Hematopoietic multipotent progenitor cell treated with erythropoietin and hydrocortisone succinate and interleukin-3 and kit ligand, for 17 days (in vitro differentiated cells): ENCODE results near the gene GPRC6A.
"Not testable (repeated sequence)": the region's sequence is repeated elsewhere in the genome, so short reads cannot be mapped to it uniquely, and the experiment has no call there.

ENCODE experiments used
- DNase-seq: peaks from one replicate; pipeline ENCODE4 v3.0.0-alpha.2; 2015; ENCODE audit warnings: low spot score

The GPRC6A gene, protein sequence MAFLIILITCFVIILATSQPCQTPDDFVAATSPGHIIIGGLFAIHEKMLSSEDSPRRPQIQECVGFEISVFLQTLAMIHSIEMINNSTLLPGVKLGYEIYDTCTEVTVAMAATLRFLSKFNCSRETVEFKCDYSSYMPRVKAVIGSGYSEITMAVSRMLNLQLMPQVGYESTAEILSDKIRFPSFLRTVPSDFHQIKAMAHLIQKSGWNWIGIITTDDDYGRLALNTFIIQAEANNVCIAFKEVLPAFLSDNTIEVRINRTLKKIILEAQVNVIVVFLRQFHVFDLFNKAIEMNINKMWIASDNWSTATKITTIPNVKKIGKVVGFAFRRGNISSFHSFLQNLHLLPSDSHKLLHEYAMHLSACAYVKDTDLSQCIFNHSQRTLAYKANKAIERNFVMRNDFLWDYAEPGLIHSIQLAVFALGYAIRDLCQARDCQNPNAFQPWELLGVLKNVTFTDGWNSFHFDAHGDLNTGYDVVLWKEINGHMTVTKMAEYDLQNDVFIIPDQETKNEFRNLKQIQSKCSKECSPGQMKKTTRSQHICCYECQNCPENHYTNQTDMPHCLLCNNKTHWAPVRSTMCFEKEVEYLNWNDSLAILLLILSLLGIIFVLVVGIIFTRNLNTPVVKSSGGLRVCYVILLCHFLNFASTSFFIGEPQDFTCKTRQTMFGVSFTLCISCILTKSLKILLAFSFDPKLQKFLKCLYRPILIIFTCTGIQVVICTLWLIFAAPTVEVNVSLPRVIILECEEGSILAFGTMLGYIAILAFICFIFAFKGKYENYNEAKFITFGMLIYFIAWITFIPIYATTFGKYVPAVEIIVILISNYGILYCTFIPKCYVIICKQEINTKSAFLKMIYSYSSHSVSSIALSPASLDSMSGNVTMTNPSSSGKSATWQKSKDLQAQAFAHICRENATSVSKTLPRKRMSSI

DNA sequence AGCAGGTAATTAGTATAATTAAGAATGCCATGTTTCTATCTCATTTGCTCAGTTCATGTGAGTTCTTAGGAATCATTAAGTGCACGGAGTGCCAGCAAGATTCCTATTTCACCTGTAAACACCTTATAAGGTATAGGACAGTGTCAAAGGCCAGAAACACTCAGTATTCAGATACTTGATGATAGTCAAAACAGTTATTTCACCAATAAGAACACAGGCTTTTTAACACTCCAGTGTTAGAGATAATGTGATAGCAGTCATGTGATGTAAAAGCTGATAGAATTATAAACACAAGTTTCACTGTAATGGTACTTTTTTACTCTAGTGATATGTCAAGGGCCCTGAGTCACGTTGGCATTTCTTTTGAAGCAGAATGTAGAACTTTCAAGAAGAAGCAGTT is at the start of gene GPRC6A:
Gene GPRC6A, minus strand, starts transcription at position 101 of the 400 bp plus-strand sequence. Its CDS starts 70 bp downstream, at position 31.
- DNase-seq = no peak

GRCh38 chr6:116877743-116878142 is 48.9 kb upstream of the GPRC6A start:
- DNase-seq = no peak

DNA sequence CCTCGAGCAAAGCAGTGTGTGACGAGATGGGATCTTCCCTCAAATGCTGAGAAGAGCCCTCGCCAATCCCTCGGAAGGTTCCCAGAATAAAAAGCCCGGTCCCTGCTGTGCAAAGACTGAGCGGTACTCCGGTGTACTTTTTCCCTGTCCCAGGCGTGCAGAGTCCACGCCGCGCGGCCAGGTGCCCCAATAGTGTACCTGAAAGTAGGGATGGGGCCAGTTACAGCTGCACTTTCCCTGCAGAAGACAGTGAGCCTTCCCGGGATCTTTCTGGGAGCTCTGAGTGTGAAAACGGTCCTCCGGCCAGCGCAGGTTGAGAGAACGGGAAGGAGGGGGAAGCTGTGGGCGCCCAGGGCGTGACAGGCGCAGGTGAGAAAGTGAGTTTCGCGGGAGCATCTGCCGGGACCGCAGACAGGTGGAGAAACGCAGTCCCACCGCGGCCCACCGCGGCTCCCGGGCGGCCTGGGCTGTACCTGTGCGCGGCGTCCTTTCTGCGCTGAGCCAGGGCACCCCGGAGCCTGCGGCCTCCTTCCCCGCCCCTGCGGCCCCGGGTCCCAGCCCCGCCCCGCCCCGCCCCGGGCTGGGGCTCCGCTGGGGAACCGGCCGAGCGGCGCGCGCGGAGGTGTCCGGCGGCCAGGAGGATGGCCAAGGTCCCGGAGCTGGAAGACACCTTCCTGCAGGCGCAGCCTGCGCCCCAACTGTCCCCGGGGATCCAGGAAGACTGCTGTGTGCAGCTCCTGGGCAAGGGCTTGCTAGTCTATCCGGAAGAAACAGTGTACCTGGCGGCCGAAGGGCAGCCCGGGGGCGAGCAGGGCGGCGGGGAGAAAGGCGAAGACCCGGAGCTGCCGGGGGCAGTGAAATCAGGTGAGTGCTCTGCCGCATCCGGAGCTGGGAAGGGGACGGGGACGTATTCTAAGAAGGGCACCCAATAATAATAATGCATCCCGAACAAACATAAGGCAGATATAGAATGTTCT is 48.0 kb upstream of the GPRC6A start, which contains the start of gene RFX6:
Gene RFX6, plus strand, starts transcription at position 608 of the 977 bp plus-strand sequence. Its CDS starts 34 bp downstream, at position 642.
- no peak for DNase-seq

GRCh38 chr6:116876107-116876506 is 47.2 kb upstream of the GPRC6A start:
- no peak for DNase-seq

- DNase-seq = no peak
Observed at GRCh38 chr6:116872771-116873170, 43.9 kb upstream of the GPRC6A start.

- no peak for DNase-seq
Observed at GRCh38 chr6:116866281-116866871, 37.5 kb upstream of the GPRC6A start.

DNA sequence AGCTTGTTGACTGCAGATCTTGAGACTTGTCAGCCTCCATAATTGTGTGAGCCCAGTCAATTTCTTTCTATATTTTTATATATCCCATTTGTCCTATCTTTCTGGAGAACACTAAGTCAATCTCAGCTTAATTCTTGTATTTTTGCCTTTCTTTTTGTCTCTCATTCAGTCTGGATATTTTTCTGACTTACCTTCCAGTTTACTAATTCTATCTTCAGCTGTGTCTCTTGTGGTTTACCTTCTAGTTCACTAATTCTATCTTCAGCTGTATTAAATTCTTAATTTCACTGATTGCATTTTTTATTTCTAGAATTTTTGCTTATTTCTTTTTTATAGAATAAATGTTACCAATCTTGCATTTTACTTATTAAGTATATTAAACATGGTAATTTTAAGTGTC is 30.4 kb upstream of the GPRC6A start:
- no peak for DNase-seq

DNA sequence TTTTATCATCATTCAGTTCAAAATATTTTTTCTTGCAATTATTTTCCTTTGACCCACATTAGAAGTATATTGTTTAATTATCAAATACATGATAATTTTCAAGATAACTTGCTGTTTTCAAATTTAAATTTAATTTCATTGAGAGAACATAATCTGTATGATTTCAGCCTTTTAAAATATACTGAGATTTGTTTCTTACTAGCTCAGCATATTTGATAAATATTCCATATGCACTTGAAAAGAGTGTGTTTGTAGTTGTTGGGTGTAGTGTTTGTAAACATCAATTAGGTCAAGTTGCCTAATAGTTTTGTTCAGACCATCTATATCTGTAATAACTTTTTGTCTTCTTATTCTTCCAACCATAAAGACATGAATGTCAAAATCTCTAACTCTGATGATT is 29.2 kb upstream of the GPRC6A start:
- DNase-seq = no peak

DNA sequence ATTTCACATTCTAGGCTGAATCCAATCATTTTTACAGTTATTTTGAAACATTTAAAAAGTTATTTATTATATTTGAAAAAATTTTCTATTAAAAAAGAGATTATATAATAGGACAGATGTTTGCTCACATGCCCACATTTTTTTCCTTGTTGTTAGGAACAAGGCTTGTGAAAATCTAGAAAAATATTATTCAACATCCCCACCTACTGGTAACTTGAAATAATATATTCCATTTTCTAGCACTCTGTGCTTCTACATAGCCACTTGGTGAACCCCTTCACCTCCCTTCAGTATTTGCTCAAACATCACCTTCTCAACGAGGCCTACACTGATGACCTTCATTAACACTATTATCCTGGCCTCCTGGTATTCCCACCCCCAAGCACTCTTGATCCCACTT is 18.3 kb upstream of the GPRC6A start:
- DNase-seq = no peak

DNA sequence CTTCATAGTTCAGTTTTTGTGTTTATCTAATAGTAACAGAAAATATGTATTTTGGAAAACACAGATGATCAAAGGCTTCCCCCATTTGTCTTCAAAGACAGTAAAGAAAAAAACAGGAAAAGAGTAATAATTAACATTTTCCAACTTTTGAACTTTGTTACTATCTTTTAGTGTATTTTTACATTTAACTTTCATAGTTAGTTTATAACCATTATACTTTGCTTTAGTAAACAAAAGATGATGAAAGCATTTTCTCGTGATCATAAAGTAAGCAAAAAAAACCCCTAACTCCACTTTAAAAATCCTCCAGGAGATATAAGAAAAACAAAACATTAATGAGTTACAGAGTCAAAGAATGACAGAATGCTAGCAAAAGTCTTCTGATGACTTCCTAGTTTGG is 13.6 kb upstream of the GPRC6A start:
- DNase-seq = no peak

GRCh38 chr6:116840091-116840490 is 11.2 kb upstream of the GPRC6A start:
- no peak for DNase-seq

- no peak for DNase-seq
Observed at GRCh38 chr6:116836606-116837342, 7.9 kb upstream of the GPRC6A start.

GRCh38 chr6:116834526-116834925 is 5.6 kb upstream of the GPRC6A start:
- not testable (repeated sequence) for DNase-seq

DNA sequence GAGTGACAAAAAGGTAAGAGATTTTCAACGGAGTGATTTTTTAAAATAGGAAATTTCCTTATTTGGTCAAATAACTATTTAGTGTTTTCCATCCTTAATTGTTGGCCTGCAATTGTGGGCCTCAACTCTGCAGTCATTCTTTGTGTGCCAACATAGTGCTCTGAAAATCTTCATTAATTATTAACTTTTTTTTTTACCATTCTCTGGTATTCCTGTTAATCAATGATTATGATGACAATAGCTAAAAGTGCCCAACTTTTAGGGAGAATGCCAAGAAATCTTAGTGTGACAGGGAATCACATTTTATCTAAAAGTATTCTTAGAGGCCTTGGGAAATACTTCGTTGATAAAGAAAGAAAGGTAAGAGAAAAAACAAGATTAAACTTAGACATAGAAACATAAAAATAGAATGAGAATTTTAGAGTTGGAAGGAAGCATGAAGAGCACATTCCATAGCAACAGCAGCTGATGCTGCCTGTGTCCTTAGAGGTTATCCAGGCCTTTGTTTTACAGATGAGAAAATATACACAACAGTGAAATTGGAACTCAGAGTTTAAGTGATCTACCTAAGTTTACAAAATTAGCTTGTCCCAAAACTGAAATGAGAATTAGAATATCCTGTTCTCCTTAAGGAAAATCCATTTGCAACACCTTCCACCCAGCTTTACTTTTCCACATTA is 1.2 kb downstream of the GPRC6A start:
- DNase-seq = no peak

- DNase-seq = not testable (repeated sequence)
Observed at GRCh38 chr6:116816336-116816735, 12.5 kb downstream of the GPRC6A start.

DNA sequence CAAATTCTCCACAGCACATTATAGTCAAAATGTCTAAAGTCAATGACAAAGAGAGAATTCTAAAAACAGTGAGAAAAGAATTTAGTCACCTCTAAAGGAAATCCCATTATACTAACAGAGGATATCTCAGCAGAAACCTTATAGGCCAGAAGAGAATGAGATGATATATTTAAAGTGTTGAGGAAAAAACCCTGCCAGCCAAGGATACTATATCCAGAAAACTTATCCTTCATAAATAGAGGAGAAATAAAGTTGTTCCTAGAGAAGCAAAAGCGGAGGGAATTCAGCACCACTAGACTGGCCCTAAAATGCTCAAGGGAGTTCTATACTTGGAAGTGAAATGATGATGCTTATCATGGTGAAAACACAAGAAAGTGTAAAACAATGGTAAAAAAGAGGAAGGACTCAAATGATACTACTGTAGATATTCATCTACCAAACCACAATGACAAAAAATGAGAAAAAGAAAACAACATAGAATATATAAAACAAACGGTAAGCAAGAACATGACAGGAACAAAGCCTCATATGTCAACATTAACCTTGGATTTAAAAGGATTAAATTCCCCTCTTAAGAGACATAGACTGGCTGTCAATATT is 16.7 kb downstream of the GPRC6A start:
- no peak for DNase-seq

- no peak for DNase-seq
Observed at GRCh38 chr6:116801971-116802370, 26.9 kb downstream of the GPRC6A start.

DNA sequence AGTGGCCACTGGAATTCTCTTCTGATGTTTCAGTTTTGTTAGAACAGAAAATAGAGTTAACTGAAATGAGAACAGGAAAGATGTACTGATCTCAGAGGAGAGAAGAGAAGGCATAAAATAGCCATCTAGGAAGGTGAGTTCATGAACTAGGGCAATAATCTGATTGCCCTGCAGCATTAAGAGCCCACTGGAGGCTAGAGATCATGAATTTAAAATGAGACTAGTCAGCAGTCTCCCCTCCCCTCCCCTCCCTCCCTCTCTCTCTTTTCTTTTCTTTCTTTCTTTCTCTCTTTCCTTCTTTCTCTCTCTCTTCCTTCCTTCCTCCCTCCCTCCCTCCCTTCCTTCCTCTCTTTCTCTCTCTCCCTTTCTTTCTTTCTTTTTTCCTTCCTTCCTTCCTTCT is 28.9 kb downstream of the GPRC6A start:
- no peak for DNase-seq

DNA sequence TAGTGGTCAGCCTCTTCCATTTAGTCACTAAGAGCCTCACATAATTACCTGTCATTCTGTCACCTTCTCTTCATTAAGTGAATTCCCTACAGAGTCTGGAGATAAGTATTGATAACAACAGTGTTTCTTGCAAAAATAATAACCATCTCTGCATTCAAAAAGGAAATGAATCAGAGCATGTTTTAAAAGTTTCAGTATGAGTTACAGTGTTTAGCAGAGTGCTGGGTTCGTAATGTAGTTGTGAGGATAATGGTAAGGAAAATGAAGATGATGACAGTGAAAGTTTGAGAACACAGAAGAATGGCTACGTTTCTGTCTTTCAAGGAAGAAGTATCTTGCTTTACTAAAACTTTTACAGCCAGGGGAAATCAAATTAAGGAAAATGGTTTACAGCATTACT is 31.3 kb downstream of the GPRC6A start:
- no peak for DNase-seq

DNA sequence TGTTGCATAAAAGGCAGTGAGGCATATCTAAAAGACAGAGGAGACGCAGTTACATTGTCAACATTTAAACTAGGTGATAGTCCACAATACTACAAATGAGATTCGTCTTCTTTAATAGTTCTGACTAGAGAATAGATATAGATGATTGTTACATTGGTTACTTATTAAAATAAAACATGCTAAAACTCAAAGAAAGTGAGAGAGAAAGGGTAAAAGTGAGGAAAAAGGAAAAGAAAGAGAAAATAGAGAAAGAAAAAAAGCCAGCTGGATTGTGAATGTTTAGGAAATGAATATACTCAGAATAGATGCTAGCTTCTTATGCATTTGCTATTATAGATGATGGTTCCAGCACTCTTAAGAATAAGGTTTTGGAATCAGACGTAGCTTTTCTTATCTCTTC is 35.7 kb downstream of the GPRC6A start:
- DNase-seq = no peak
